Inferior parietal cortex (tissue), 1 donor: ENCODE results near the gene MAN1C1.

ENCODE experiments used
- DNase-seq: peaks from one replicate; pipeline ENCODE4 v3.0.0-alpha.2; 2016; ENCODE audit errors: extremely low spot score

MAN1C1 gene

GRCh38 chr1:25616095-25616986 lies at the start of gene MAN1C1:
Gene MAN1C1 (plus strand): TSS chr1:25616791. CDS start chr1:25617798, 1,007 bp downstream.
- peak; percentile 84 for DNase-seq

DNA sequence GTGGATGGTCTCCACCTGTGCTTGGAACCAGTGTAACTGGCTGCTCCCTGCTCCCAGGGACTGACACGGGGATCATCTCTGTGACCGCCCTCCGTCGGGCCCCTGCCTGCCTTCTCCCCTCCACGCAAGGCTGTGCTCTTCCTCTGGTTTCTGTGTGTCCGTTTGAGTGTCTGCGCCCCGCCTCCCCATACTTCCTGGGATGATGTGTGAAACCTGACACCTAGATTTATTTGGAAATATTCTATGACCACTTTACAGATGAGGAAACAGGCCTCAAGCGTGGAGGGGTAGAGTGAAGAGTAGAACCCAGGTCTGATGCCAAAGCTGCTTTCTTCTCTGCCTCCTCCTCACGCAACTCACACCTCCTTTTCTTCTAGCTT lies 48.9 kb upstream of the MAN1C1 start:
- no peak for DNase-seq

- DNase-seq: peak; percentile 83
Measured at GRCh38 chr1:25568090-25568833, 48.3 kb upstream of the MAN1C1 start.

- no peak for DNase-seq
Measured at GRCh38 chr1:25568834-25569596, 47.6 kb upstream of the MAN1C1 start.

DNA sequence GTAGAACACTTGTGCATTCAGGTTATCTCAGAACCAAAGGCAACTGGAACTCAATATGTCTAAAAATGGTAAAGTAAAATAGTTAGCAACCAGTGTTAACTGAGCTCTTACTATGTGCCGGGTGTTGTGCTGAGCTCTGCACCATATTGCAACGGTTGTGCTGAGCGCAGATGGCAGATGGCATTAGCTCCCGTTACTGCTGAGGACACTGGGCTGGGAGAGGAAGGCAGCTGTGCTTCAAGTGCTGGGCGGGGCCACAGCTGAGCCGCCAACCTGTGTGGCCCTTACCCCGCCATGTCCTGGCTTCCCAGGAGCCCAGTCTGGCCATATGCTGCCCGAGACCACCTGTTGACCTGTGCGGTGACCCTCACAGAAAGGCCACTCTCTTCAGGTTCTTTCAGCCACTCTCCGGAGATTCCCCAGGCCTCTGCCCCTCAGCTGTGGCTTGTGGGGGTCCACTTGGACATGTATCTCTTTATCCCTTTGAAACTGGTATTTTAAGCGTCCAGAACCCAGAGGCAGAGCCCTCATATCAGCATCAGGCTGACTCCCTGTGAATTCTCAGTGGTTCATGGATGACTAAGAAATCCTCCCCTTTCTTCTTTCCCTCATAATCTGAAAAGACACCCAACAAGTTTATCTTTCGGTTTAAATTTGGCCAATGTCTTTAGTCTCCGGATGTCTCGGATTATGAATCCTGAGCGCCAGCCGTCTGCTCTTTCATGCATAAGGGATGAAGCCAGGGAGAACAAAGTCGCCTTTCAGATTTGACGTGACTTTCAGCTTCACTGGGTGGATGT lies 46.8 kb upstream of the MAN1C1 start:
- DNase-seq: no peak

DNA sequence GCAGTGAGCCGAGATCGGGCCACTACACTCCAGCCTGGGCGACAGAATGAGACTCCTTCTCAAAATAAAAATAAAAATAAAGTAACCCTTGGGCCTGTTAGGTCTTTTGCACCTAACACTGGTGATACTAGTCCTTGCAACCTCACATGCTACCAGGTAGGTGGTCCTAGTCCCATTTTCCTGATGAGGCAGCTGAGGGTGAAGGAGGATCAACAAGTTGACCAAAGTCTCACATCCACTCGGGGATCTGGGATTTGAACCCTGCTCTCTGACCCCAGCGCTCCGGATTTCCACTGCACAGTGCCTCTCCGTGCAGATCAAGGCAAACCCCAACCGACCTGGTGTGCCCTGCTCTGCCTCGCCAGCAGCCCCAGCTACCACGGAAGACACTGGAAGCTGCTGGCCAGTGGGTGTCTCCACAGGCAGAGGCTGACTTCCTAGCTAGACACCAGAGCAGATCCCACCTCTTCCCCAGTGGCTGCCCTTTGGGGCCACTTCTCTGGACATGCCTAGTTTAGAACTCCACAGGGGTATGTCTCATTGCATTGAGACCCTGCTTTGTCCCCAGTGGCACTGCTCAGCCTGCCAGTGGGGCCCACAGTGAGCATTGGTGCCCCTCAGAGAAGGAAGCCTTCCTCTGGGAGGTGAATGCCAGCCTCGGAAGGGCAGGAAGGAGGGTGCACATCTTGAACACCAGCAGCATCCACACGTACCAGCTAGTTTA lies 45.6 kb upstream of the MAN1C1 start:
- DNase-seq: no peak

GRCh38 chr1:25571522-25571970 lies 45.0 kb upstream of the MAN1C1 start:
- no peak for DNase-seq

- no peak for DNase-seq
Measured at GRCh38 chr1:25572107-25572506, 44.5 kb upstream of the MAN1C1 start.

GRCh38 chr1:25572708-25573590 lies 43.6 kb upstream of the MAN1C1 start:
- DNase-seq: no peak

- no peak for DNase-seq
Measured at GRCh38 chr1:25573591-25573930, 43.0 kb upstream of the MAN1C1 start.

DNA sequence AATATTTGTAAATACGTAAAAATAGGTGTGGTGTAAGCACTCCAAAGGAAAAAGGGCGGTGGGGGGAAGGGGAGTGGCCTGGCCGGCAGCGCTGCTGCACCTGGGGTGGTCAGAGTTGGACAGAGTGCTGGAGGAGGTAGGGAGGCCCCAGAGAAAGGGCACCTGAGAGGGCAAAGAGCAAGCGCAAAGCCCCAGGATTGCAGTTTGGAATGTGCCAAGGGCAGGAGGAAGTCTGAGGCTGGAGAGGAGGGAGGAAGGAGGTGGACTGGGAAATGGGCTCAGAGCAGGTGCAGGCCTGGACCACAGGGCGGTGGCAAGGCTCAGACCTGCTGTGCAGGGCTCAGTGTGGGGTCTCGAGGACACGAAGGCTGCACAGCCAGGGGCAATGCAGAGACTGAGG lies 42.6 kb upstream of the MAN1C1 start:
- no peak for DNase-seq

- no peak for DNase-seq
Measured at GRCh38 chr1:25575191-25575590, 41.4 kb upstream of the MAN1C1 start.

GRCh38 chr1:25576459-25577133 lies 40.0 kb upstream of the MAN1C1 start:
- DNase-seq: no peak

GRCh38 chr1:25577134-25577920 lies 39.3 kb upstream of the MAN1C1 start:
- no peak for DNase-seq

DNA sequence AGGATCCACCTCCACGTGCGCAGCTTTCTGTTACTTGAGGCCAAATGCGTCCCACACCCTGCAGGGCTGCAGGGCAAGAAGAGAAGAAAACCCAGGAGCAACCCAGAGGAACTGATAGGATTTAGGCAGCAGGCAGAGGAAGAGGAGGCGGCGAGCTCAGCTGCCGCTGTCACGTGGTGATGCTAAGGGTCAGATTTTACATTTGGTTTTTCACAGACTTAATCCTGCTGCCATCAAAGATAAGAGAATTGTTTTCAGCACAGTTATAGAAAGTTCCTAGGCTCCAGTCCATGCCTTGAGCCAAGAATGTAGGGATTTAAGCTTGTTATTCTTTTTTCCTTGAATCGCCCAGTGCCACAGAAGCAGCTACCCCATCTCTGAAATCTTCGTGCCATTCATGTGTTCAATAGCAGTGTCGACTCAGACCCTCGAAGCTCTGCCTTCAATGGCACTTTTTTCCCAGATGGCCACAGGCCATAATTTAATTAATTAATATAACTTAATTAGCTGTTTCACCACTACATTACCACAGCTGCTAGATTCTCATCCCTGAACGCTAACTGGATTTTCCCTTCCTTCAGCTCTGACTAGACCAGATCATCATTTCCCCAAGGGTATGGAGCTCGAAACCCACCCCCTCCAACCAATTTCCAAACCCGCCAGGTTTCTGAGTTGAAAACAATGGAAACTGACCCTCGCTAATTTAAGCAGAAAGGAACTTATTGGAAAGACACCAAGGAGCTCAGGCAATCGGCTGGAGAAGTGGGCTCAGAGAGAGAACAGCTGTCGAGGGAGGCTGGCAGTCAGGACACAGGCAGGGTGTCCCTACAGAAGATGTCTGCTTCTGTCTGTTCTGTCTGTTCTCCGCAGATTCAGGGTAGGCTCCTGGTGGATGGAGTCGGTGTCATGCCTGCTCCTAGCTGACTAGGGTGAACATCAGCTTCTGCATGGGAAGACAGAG lies 37.0 kb upstream of the MAN1C1 start:
- no peak for DNase-seq

DNA sequence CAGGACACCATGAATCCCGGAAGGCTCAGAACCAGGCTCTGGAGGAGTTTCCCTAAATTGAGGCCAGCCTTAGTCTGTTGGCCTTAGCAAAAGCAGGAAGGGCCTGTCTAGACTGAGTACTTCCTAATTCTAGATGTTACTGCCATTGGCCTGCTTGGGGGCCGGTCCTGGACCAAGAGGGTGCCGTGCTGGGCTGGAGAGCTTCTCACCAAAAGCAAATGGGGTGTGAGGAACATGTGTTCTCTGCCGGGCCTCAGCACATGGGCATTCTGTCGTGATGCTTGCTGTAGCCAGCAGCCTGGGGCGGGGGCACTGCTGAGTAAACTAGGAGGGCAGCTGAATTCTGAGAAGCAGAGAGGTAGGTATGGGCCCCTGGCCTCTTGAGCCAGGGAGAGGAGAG lies 35.7 kb upstream of the MAN1C1 start:
- DNase-seq: no peak

DNA sequence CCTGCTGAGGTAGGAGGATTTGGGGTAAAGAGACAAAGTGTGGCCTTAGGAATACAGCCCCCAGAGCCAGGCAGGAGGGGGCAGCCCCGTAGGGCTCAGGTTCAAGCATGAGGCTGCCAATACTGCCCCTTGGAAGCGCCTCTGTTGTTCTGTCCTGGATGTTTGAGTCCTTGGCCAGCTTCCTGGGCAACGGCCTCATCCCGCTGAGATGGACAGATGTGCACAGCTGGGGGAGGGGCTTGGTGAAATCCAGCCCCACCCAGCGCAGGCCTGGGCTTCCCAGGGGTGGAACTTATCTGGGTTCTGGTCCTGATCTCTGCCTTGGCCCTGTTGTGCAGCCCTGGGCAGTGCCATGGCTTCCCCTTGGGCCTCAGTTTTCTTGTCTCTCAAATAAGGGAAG lies 34.8 kb upstream of the MAN1C1 start:
- DNase-seq: no peak
